Measurements from ENCODE around the gene BMF.
"Not testable (repeated sequence)": the region's sequence is repeated elsewhere in the genome, so short reads cannot be mapped to it uniquely, and the experiment has no call there.

Gene BMF

DNA sequence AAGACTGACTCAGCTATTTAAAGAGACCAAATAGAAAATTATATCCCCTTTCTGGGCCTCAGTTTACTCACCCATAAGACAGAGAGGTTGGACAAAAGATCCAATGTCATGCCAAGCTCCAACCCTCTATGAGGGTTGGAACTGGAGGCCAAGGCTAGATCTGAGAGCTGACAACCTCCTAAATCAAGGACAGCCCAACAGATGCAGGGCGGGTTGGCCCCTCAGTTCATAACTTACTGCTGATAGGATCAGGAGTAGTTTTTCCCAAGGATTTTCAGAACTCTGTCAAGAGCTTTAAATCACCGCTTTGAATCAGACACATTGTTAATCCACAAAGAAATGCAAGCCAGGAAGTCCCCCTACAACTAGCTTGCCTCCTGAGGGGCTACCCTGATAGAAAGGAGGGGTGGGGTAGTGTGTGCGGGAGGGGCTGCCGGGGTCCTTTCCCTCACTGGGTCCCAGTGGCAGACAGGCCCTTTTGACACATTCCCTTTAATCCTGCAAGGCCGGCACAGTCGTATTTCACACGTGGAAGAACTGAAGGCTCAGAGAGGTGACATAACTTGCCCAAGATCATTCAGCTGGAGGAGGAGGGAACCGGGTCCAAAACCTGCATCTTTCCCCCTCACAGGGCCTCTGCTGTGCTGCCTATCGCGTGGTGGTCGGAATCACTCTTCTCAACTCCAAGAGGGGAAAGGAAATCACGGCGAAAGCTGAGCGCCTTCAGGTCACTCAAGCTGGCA is 21.4 kb downstream of the BMF start:
- no peak for DNase-seq

DNA sequence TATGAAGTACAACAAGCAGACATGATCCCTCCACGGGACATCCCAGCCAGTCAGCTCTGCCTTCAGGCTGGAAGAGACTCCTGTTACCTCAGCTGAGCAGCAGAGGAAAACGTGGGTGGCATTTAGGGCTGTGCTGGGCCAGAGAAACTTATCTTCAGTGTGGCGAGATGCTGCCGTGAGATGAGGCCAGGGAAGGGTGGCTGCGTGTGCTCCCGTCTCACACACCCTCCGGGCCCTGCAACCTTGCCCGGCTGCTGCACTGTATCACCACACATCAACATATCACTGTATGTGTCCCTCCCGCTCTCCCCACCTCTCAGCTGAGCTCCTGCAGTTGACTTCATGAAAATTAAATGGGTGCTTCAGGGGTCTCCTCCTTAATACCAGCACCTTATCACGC is 23.4 kb downstream of the BMF start:
- no peak for DNase-seq

DNA sequence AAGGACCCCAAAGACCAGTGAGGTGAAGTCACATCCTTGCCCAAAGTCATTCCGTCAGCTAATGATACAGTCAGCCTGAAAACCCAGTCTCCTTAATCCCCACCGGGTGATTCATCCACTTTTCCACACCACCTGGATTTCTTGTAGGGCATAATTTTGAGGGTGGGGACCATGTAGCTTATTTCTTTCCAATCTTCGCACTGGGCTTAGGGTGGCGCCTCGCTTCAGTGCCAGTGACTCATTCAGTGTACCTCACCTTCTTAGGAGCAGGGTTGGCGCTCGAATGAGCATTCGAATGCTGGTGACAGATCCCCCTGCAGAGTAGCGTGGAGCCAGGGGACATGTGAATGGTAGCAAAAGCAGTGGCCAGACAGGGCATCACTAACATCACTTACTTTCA is 24.0 kb downstream of the BMF start:
- no peak for DNase-seq

DNA sequence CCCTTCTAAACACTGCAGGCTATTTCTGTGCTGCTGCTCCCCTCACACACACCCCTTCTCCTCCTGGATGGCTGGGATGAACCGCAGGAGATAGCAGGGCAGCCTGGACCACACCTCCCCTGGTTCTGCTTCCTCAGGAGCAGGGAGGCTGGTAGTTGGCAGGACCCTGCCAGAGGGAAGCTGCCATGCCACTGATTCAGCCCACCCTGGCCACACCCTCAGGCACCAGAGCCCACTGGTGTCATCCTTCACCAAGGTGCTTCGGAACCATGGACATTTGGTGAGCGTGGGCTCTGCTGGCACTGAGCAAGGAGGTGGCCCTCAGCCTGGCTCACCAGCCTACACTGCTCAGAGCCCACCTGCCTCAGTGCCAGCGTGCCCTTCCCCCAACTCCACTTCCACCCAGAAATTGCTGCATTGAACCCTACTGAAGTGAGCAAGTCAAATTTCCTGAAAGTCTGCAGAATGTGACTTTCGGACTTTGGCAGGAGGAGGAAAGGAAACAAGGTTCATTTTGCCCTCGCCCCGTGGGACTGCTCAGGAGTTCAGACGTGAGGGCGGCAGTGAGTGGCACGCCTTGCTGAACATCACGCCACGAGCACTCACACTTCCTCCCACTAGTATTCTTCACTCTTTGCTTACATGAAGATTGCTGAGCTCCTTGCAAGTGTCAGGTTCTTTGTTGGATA is 26.3 kb downstream of the BMF start:
- DNase-seq: no peak

DNA sequence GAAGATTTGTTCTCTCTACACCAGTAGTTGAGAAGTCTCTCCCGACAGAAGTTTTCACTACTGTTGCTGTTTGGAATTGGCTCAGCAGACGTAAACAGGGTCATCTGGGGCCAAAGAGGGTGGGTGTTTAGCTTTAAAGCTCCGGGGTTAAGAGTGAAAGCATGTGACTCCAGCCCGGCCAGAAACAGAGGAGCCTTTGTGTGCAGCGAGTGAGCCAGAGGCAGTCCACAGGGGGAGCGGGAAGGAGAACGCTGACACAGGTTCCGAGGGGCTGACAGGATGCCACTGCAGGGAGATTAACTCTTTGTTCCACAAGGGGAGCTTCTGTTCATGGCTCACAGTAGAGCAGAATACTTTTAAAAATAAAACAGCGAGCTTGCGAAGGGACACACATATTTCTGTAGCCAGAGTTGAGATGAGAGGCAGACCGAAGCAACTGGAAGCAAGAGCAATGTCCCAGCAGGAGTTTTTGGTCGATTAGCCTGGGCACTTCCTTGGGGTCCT is 26.9 kb downstream of the BMF start:
- no peak for DNase-seq

DNA sequence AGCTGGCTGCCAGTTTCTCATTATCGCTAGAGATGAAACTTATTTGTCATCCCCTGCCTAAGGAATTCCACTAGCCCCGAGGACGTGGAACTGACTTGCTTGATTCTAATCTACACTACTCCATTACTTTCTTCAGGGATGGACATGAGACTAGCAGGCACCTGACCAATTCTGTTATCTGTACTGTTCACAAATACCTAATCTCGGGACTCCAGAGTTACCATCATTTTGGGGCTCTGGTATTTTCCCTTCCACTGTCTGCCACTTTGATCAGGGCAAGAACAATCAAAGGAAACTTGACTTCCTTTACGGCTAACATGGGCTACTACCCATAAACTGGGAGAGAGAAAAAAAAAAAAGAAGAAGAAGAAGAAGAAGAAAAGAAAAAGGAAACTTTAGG is 27.8 kb downstream of the BMF start:
- no peak for DNase-seq

DNA sequence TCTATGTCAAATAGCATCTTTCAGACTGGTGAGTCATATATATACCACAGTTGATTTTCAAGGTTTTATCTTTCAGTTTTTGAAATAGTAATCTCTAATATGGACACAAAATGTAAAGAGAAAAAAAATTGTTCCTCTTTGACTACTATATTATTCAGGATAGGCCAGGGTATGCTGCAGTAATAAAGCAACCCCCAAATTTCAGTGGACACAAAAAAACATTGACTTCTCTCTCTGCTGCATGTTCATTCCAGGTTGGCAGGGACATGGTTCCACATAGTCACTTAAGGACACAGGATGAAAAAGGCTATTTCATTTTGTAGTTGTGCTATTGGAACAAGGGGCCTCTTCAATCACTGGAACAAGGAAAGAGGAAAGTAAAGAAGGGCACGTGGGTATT is 28.6 kb downstream of the BMF start:
- DNase-seq: no peak

DNA sequence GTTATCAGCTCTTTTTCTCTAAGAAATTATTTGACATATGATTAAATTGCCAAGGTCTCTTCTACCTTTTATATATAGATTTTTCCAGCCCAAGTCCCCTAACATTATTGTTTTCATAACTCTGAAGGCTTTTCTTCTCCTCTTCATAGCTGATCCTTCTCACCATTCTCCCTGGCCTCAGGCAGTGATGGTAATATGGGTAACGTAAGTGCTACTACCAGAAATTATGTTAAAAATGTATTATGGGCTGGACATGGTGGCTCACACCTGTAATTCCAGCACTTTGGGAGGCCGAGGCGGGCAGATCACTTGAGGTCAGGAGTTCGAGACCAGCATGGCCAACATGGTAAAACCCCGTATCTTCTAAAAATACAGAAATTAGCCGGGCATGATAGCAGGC is 29.2 kb downstream of the BMF start:
- DNase-seq: no peak

DNA sequence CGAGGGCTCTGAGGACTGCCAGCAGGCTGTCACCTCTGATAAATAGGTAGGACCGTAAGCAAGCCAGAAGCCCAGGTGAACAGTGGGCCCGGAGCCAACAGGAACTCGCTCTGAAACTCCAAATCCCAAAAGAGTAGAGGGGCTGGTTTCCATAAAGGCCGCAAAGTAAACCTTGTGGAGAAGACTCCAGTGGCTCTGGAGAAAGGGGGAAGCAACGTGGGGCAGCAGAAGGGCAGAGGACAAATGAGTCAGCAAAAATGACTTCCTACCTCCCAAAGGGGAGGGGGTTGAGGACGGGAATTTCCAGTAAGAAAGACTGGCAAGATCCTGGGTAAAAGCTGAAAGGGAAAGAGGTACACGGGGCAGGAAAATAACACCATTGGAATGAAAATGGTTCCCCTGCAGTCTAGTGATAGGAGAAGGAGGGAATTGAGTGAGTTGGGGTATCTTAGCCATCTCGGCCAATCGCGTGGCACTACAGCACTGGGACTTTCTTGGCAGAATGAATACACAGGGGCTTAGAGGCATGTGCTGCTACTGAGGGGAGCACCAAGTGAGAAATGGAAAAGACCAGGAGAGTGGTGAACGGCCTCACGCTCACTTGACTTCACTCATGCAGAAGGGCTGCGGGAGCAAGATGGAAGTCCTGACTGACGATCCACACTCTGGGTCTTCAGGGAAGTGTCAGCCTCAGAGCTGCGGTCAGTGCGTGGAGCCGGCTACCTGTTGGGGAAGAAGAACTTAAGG is 33.2 kb downstream of the BMF start:
- DNase-seq: no peak

DNA sequence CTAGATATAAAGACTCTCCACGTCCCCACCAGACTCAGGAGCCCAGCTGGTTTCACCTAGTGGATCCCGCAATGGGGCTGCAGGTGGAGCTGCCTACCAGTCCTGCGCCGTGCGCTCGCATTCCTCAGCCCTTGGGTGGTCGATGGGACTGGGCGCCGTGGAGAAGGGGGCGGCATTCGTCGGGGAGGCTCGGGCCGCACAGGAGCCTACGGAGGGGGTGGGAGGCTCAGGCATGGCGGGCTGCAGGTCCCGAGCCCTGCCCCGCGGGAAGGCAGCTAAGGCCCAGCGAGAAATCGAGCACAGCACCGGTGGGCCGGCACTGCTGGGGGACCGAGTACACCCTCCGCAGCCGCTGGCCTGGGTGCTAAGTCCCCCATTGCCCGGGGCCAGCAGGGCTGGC is 34.0 kb downstream of the BMF start:
- DNase-seq: not testable (repeated sequence)

DNA sequence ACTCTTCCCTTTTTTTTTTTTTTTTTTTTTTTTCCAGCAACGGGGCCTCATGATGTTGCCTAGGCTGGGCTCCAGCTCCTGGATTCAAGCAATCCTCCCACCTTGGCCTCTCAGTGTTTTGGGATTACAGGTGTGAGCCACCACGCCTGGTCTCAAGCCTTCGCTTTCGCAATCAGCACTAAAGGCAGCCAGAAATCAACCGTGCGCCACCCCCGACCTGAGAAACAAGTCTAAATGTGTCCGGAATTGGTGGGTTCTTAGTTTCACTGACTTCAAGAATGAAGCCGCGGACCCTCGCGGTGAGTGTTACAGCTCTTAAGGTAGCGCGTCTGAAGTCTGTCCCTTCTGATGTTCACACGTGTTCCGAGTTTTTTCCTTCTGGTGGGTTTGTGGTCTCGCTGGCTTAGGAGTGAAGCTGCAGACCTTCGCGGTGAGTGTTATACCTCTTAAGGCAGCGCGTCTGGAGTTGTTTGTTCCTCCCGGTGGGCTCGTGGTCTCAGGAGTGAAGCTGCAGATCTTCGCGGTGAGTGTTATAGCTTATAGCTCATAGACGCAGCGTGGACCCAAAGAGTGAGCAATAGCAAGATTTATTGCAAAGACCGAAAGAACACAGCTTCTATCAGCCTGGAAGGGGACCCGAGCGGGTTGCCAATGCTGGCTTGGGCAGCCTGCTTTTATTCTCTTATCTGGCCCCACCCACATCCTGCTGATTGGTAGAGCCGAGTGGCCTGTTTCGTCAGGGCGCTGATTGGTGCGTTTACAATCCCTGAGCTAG is 34.8 kb downstream of the BMF start:
- peak; percentile 27 for DNase-seq

DNA sequence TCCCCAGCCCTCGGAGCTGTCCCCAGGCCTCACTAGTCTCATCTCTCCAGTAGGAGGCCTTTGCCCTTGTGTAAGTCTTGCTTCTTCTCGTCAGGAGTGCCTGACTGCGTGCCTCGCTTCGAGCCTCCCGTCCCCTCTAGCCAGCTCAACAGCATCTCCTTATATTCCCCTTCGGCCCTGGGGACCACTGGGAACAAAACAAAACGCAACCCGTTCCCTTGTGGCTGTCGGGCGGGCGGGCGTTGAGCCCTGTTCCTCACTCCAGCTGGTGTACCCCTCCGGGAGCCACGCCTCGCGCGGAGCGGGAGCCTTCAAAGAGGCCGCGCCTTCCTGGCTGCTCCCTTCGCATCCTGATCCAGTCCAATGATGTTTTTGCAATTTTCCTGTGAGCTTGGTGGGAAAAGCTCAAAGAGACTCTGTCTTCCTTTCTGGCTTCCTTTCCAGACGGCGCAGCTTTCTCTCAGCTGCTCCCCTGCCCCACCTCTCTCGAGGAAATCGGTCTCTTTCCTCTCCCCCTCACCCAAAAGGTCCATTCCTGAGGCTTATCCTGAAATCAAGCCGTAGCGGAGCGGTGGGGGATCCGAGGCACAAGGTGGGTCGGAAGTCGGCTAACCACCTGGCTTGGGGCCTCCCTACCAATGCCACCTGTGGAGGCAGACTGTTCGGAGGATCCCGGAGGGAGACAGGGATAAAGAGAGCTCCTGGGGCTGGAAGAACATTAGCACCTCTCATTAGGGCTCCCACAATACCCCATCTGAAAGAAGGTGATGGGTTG is 36.3 kb downstream of the BMF start:
- DNase-seq: no peak

DNA sequence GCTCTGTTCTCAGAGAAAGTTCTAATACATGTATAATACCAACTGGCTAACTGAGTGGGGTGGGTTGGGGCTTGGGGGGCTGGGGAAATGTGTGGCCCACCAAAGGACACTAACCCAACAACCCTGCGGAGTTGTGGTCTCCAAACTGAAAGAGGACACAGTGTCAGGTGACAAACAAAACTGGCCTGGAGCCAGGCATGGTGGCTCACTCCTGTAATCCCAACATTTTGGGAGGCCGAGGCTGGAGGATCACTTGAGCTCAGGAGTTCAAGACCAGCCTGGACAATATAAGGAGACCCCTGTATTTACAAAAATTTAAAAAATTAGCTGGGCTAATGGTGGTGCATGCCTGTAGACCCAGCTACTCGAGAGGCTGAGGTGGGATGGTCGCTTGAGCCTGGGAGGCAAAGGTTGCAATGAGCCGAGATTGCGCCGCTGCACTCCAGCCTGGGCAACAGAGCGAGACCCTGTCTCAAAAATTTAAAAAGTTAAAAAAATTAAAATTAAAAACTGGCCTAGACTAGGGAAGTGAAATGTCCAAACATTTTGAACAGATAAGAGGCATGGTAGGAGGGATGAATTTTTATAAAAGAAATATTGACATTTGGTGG is 38.0 kb downstream of the BMF start:
- DNase-seq: no peak

DNA sequence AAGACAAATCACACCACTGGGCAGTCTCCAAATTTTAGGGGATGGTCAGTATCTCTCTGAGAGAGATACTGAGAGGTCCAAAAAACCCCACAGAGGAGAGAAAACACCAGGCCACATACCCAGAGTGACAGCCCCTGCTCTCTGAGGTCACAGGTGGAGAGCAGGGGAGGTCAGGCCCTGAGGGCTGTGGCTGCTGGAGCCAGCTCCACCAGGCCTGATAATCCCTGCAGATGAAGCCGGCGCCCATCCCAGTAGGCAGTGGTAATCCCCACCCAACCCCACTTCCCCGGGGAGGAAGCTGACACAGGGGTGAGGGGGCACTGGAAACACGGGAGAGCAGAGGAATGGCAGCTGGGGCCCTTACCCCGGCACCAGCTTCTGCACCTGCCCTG is 38.5 kb downstream of the BMF start:
- no peak for DNase-seq

DNA sequence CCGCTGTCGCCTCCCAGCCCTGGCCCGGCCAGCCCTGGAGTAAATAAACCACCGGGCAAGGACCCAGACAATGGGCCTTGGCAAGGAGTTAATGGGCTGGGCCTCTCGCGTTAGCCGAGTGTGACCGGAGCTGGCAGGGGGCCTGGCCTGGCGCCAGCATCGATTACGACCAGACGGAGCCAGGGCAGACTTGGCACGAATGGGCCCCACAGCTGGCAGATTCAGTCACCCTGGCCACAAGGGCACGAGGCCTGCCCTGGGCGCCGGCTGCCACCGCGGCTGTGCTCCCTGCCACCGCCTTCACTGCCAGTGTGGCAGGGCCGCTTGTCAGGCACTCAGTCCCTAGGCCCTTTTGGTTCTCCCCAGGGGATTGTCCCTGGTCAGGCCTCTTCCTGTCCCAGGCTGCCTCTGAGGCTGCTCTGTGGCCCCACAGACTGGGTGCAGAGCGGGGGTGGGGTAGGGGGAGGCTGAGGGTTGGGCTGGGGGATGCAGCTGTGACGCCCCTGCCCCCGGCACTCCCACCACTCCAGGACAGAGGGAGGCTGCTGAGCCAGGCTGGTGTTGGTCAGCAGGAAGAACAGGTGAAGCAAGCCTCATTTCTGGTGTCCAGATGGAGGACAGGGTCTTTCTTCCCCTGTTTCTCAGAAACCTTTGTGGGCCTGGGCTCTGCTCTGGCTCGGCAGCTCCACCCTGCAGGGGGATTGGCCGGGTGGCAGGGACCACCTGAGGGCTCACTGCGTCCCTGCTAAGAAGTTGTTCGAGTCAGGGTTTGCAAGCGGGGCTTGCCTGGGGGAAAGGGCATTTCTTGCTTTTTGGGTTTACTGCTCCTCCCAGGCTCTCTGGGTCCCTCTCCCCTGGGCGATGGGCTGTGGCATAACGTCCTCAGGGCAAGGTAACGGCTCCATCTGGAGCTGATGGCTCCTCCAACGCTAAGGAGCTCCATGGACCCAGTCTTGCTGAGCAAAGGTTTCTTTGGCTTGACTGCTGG is 39.2 kb downstream of the BMF start:
- DNase-seq: no peak

DNA sequence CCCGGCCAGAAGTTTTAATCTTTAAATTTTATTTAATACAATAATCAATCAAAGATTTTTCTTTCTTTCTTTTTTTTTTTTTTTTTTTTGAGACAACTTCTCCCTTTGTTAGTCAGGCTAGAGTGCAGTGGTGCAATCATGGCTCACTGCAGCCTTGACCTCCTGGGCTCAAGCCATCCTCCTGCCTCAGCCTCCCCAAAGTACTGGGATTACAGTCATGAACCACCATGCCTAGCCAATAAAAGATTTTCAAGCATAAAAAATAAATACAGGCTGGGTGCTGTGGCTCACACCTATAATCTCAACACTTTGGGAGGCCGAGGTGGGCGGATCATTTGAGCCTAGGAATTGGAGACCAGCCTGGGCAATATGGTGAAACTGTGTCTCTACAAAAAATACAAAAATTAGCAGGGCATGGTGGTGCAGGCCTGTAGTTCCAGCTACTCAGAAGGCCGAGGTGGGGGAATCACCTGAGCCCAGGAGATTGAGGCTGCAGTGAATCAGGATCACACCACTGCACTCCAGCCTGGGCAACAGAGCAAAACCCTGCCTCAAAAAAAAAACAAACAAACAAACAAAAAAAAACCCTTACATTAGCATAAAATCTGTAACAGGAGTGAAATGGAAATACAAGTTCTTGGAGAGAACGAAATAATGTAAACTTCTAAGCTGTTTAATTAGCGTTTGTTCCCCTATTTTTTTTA is 40.6 kb downstream of the BMF start:
- DNase-seq: no peak

DNA sequence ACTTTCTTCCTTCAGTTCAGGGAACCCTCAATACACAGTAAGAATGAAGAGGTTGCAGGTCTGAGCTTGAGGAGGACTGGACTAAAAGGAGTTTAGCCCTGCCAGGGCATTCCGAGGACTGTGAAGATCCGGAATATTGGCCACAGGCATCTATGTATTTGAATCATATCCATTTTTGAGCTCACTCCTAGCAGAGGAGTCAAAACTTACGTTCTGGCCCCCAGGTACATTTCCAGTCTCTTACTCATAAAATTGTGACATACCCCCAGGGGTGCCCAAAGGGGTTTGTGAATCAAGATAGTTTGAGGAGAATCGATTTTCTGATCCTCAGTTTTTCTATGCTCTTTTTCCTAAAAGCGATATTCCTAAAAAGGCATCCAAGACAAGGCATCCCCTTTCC is 42.1 kb downstream of the BMF start:
- no peak for DNase-seq

DNA sequence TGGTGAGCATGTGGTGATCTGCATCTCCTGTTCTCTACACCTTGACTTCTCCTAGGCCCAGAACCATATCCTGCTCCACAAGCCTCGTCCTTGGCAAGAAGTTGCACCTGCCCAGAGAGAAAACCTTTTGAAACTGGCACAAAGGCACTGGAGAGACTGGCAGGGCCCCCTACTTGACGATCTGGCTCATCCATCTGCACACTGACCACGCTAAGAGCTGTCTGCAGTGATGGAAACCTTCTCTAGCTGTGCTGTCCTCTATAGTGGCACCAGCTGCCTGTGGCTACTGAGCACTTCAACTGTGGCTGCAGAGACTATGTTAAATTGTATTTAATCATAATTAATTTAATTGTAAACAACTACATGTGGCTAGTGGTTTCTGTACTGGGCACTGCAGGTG is 43.5 kb downstream of the BMF start:
- no peak for DNase-seq

DNA sequence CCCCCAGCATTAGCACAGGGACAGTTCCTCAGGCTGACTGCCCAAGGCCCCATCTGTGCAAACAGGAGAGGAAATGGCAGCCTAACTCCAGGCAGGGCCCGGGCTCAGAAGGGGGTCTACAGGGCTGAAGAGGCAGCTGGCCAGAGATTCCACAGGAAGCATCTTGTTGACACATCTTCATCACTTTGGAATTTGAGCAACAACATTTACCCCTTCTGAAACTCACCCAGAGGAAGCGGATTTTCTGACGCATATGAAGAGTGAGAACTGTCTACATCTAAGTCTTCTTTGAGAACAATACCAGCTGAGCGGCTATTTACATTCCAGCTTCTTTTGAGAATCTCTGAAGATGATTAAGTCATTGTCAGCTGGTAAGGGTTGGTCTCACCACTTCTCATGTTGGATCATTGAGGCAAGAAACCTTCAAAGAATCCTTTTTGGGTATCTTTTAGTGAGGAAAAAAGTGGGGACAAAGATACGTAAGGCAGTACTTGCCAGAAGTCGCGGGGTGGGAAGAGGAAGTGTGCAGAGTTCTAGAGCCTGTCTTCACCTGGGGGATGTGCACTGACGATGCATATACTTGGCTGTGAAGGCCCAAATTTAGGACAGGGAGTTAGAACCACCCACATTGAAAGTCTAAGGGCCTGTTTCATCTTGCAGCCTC is 44.3 kb downstream of the BMF start:
- DNase-seq: no peak
